Right lung (tissue), 5 donors: Measurements from ENCODE around the gene NDUFS6. TPM values are rescaled to one million over a fixed set of nuclear protein-coding genes. Genes with fewer than 3 reads are reported as not detected.

Source experiments
- DNase-seq, 2 donors: peaks; one replicate each; pipeline ENCODE4 v3.0.0-alpha.2; 2013
- polyA plus RNA-seq, 5 donors: library from polyadenylated mRNA; unstranded; fragments of 120-200 nt; gene quantifications; one replicate each; pipeline versions ENCODE4 v1.2.1 to v1.2.3, GENCODE V29; 2013; ENCODE audit warnings: inconsistent platforms in 1 of 5, low replicate concordance in 1 of 5; ENCODE audit not compliant: insufficient read length in 5 of 5, insufficient read depth in 1 of 5

Gene NDUFS6
- polyA plus RNA-seq, 5 donors, result 29.9 to 67.8 (median 38.1) TPM

- no peak for DNase-seq
Measured at GRCh38 chr5:1847056-1847455, 45.8 kb downstream of the NDUFS6 start.

- DNase-seq, result no peak
Measured at GRCh38 chr5:1847611-1848010, 46.4 kb downstream of the NDUFS6 start.

- no peak for DNase-seq
Measured at GRCh38 chr5:1850324-1851154, 49.3 kb downstream of the NDUFS6 start.

GRCh38 chr5:1851290-1851934 lies 50.2 kb downstream of the NDUFS6 start:
- no peak for DNase-seq

GRCh38 chr5:1852324-1852947 lies 51.2 kb downstream of the NDUFS6 start:
- no peak for DNase-seq

- DNase-seq, result no peak
Measured at GRCh38 chr5:1853531-1853930, 52.3 kb downstream of the NDUFS6 start.

GRCh38 chr5:1855075-1855474 lies 53.9 kb downstream of the NDUFS6 start:
- no peak for DNase-seq

- no peak for DNase-seq
Measured at GRCh38 chr5:1855596-1855995, 54.4 kb downstream of the NDUFS6 start.

- DNase-seq, result no peak
Measured at GRCh38 chr5:1856596-1857255, 55.5 kb downstream of the NDUFS6 start.

GRCh38 chr5:1857256-1857600 lies 56.0 kb downstream of the NDUFS6 start:
- DNase-seq, result no peak

GRCh38 chr5:1858436-1858835 lies 57.2 kb downstream of the NDUFS6 start:
- DNase-seq, result no peak

GRCh38 chr5:1859099-1859498 lies 57.9 kb downstream of the NDUFS6 start:
- no peak for DNase-seq

GRCh38 chr5:1860021-1860610 lies 58.9 kb downstream of the NDUFS6 start:
- no peak for DNase-seq

GRCh38 chr5:1860949-1861348 lies 59.7 kb downstream of the NDUFS6 start:
- no peak for DNase-seq

GRCh38 chr5:1864896-1865440 lies 63.8 kb downstream of the NDUFS6 start:
- no peak for DNase-seq

GRCh38 chr5:1865486-1865885 lies 64.3 kb downstream of the NDUFS6 start:
- DNase-seq, result no peak

Other genes with a start within 250 kb of the NDUFS6 start
- 10 to 100 TPM; 22.7 to 32.5 (median 27.5) TPM for gene MRPL36, start 1.6 kb upstream of the NDUFS6 start, polyA plus RNA-seq
- gene IRX4, start 81.5 kb downstream of the NDUFS6 start, polyA plus RNA-seq, result not detected